ENCODE data around the gene FYN.

- TF ChIP-seq POLR2AphosphoS5 (IDR thresholded peaks at IDR 0.05; ENCODE audit: low read depth, low read length) (no peak), POLR2A (IDR thresholded peaks at IDR 0.05; ENCODE audit: low read depth, low read length) (no peak), TAF1 (IDR thresholded peaks at IDR 0.05; ENCODE audit: borderline replicate concordance, low read depth, low read length) (no peak)
Measured at GRCh38 chr6:111730864-111731263, 142.4 kb downstream of the FYN start.
